ENCODE results near the gene SLC50A1. TPM values are rescaled to one million over a fixed set of nuclear protein-coding genes. Genes with fewer than 3 reads are reported as not detected.

Gene SLC50A1
- total RNA-seq, 1 experiment from 2014 or later, result 39.0 TPM

DNA sequence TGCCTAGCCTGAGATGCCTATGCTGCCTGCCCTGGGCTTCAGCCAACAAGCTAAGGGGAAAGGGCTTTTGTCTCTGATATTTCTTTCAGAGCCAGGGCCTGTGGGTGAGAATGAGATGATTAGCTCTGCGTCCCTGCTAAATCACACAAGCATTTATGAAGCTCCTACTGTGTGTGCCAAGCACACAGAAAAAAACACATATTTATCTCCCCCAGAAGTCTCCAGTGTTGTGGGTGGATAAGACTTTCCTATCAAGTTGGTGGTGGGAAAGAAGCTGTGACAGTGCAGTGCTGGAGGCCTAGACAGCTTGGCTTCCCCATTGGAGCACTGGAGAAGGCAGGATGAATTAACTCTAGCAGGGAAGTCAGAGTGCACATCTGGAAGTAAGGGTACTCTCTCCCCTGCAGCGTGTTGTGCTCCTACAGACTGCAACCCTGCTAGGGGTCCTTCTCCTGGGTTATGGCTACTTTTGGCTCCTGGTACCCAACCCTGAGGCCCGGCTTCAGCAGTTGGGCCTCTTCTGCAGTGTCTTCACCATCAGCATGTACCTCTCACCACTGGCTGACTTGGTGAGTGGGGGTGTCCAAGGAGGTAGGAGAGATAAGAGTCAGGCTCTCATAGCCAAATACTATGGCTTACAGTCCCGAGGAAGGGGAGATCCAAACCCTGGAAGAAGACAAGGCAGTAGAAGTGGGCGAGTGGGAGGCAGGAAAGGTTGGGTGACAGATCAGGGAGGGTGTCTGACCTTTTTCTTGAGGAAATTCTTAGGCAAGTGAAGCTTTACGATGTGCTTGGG is 1.7 kb downstream of the SLC50A1 start:
- Mint-ChIP-seq H3K27me3 (ENCODE audit: low read depth) (peaks cover 17% of the 10 kb centered on the region), H3K4me3 (peak overlapping the region; percentile 96), H3K4me1 (peaks cover 15% of the 10 kb centered on the region), H3K9me3 (no peaks in the 10 kb centered on the region), H3K27ac (peak overlapping the region; percentile 79), H3K36me3 (peaks cover 15% of the 10 kb centered on the region)
- TF ChIP-seq ZBTB43 (CRISPR knock-in tag; IDR thresholded peaks at IDR 0.05), result no peak
- TF ChIP-seq ZBTB21 (CRISPR knock-in tag; IDR thresholded peaks at IDR 0.05; ENCODE audit: borderline replicate concordance), result no peak
- no peak for TF ChIP-seq ZNF423 (CRISPR knock-in tag; IDR thresholded peaks at IDR 0.05)
- no peak for TF ChIP-seq PRDM15 (CRISPR knock-in tag; IDR thresholded peaks at IDR 0.05)
- TF ChIP-seq, protein P1, sequence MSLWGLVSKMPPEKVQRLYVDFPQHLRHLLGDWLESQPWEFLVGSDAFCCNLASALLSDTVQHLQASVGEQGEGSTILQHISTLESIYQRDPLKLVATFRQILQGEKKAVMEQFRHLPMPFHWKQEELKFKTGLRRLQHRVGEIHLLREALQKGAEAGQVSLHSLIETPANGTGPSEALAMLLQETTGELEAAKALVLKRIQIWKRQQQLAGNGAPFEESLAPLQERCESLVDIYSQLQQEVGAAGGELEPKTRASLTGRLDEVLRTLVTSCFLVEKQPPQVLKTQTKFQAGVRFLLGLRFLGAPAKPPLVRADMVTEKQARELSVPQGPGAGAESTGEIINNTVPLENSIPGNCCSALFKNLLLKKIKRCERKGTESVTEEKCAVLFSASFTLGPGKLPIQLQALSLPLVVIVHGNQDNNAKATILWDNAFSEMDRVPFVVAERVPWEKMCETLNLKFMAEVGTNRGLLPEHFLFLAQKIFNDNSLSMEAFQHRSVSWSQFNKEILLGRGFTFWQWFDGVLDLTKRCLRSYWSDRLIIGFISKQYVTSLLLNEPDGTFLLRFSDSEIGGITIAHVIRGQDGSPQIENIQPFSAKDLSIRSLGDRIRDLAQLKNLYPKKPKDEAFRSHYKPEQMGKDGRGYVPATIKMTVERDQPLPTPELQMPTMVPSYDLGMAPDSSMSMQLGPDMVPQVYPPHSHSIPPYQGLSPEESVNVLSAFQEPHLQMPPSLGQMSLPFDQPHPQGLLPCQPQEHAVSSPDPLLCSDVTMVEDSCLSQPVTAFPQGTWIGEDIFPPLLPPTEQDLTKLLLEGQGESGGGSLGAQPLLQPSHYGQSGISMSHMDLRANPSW (CRISPR knock-in tag; conservative IDR thresholded peaks at IDR 0.05; ENCODE audit: low read depth), result no peak
- TF ChIP-seq RELA (CRISPR knock-in tag; IDR thresholded peaks at IDR 0.05; ENCODE audit: borderline replicate concordance), result no peak
- no peak for TF ChIP-seq TEAD4 (CRISPR knock-in tag; IDR thresholded peaks at IDR 0.05)
- TF ChIP-seq, protein P2, sequence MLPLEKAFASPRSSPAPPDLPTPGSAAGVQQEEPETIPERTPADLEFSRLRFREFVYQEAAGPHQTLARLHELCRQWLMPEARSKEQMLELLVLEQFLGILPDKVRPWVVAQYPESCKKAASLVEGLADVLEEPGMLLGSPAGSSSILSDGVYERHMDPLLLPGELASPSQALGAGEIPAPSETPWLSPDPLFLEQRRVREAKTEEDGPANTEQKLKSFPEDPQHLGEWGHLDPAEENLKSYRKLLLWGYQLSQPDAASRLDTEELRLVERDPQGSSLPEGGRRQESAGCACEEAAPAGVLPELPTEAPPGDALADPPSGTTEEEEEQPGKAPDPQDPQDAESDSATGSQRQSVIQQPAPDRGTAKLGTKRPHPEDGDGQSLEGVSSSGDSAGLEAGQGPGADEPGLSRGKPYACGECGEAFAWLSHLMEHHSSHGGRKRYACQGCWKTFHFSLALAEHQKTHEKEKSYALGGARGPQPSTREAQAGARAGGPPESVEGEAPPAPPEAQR (CRISPR knock-in tag; IDR thresholded peaks at IDR 0.05), result no peak
- no peak for TF ChIP-seq KAT7 (CRISPR knock-in tag; IDR thresholded peaks at IDR 0.05; ENCODE audit: borderline replicate concordance)
- no peak for TF ChIP-seq FOXJ3 (CRISPR knock-in tag; IDR thresholded peaks at IDR 0.05; ENCODE audit: borderline replicate concordance)
- TF ChIP-seq ZNF396 (CRISPR knock-in tag; IDR thresholded peaks at IDR 0.05; ENCODE audit: borderline replicate concordance), result no peak
- TF ChIP-seq, protein P3, sequence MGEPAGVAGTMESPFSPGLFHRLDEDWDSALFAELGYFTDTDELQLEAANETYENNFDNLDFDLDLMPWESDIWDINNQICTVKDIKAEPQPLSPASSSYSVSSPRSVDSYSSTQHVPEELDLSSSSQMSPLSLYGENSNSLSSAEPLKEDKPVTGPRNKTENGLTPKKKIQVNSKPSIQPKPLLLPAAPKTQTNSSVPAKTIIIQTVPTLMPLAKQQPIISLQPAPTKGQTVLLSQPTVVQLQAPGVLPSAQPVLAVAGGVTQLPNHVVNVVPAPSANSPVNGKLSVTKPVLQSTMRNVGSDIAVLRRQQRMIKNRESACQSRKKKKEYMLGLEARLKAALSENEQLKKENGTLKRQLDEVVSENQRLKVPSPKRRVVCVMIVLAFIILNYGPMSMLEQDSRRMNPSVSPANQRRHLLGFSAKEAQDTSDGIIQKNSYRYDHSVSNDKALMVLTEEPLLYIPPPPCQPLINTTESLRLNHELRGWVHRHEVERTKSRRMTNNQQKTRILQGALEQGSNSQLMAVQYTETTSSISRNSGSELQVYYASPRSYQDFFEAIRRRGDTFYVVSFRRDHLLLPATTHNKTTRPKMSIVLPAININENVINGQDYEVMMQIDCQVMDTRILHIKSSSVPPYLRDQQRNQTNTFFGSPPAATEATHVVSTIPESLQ (CRISPR knock-in tag; IDR thresholded peaks at IDR 0.05), result no peak
- TF ChIP-seq ZNF671 (CRISPR knock-in tag; IDR thresholded peaks at IDR 0.05), result no peak
- TF ChIP-seq E2F1 (CRISPR knock-in tag; IDR thresholded peaks at IDR 0.05), result no peak
- TF ChIP-seq NR2C2 (CRISPR knock-in tag; IDR thresholded peaks at IDR 0.05), result no peak
- ATAC-seq (no peak), DNase-seq (ENCODE audit: low spot score) (no peak)
- POLR2A ChIA-PET, result interaction anchor here (1.3 kb wide), 1 partner anchor 30 kb away, joined by 4 read pairs; no protein-coding TSS in a partner anchor
- CTCF ChIA-PET, result interaction anchor here (0.9 to 4.5 kb wide), 8 partner anchors 9 to 76 kb away, joined by 3 to 66 read pairs (median 5); partner anchors contain the start of genes KRTCAP2 and TRIM46

Data from WTC11 (cell line).